ENCODE data around the gene MMAB.

The MMAB gene

GRCh38 chr12:109538191-109538863, 35.0 kb downstream of the MMAB start:
- DNase-seq (ENCODE audit: low spot score), result no peak

- DNase-seq (ENCODE audit: low spot score), result no peak
Measured at GRCh38 chr12:109537136-109537535, 36.2 kb downstream of the MMAB start.

- DNase-seq (ENCODE audit: low spot score), result no peak
Measured at GRCh38 chr12:109535863-109536250, 37.4 kb downstream of the MMAB start.

GRCh38 chr12:109535231-109535862, 38.0 kb downstream of the MMAB start:
- no peak for DNase-seq (ENCODE audit: low spot score)

GRCh38 chr12:109534456-109534855, 38.8 kb downstream of the MMAB start:
- DNase-seq (ENCODE audit: low spot score), result no peak

- no peak for DNase-seq (ENCODE audit: low spot score)
Measured at GRCh38 chr12:109533487-109533740, 39.9 kb downstream of the MMAB start.

GRCh38 chr12:109532721-109533486, 40.4 kb downstream of the MMAB start:
- no peak for DNase-seq (ENCODE audit: low spot score)

GRCh38 chr12:109531411-109531810, 41.9 kb downstream of the MMAB start:
- no peak for DNase-seq (ENCODE audit: low spot score)

GRCh38 chr12:109529691-109530640, 43.3 kb downstream of the MMAB start:
- no peak for DNase-seq (ENCODE audit: low spot score)

- DNase-seq (ENCODE audit: low spot score), result no peak
Measured at GRCh38 chr12:109527489-109528123, 45.7 kb downstream of the MMAB start.

GRCh38 chr12:109525279-109525585, 48.1 kb downstream of the MMAB start:
- DNase-seq (ENCODE audit: low spot score), result no peak

- no peak for DNase-seq (ENCODE audit: low spot score)
Measured at GRCh38 chr12:109524466-109525278, 48.6 kb downstream of the MMAB start.

- DNase-seq (ENCODE audit: low spot score), result no peak
Measured at GRCh38 chr12:109523504-109523903, 49.8 kb downstream of the MMAB start.

- no peak for DNase-seq (ENCODE audit: low spot score)
Measured at GRCh38 chr12:109523071-109523470, 50.2 kb downstream of the MMAB start.

GRCh38 chr12:109521831-109522230, 51.5 kb downstream of the MMAB start:
- no peak for DNase-seq (ENCODE audit: low spot score)

GRCh38 chr12:109519787-109520186, 53.5 kb downstream of the MMAB start:
- DNase-seq (ENCODE audit: low spot score), result no peak

GRCh38 chr12:109518820-109519665, 54.3 kb downstream of the MMAB start:
- DNase-seq (ENCODE audit: low spot score), result no peak

GRCh38 chr12:109517619-109518018, 55.7 kb downstream of the MMAB start:
- no peak for DNase-seq (ENCODE audit: low spot score)

- no peak for DNase-seq (ENCODE audit: low spot score)
Measured at GRCh38 chr12:109513977-109514376, 59.3 kb downstream of the MMAB start.

- DNase-seq (ENCODE audit: low spot score), result no peak
Measured at GRCh38 chr12:109513051-109513450, 60.3 kb downstream of the MMAB start.
